Measurements from ENCODE around the gene CMIP.

The CMIP gene

GRCh38 chr16:81592353-81592866, 147.8 kb downstream of the CMIP start:
- no peak for DNase-seq

- no peak for DNase-seq
Observed at GRCh38 chr16:81593481-81593880, 148.9 kb downstream of the CMIP start.

- DNase-seq, result peak; percentile 51
Observed at GRCh38 chr16:81595629-81596292, 151.2 kb downstream of the CMIP start.

GRCh38 chr16:81597079-81597658, 152.6 kb downstream of the CMIP start:
- DNase-seq, result no peak

GRCh38 chr16:81598083-81598482, 153.5 kb downstream of the CMIP start:
- no peak for DNase-seq

GRCh38 chr16:81599034-81599744, 154.6 kb downstream of the CMIP start:
- DNase-seq, result no peak

- DNase-seq, result no peak
Observed at GRCh38 chr16:81600275-81600674, 155.7 kb downstream of the CMIP start.

GRCh38 chr16:81601008-81601428, 156.4 kb downstream of the CMIP start:
- no peak for DNase-seq

- DNase-seq, result no peak
Observed at GRCh38 chr16:81601601-81602255, 157.1 kb downstream of the CMIP start.

GRCh38 chr16:81602256-81602776, 157.7 kb downstream of the CMIP start:
- no peak for DNase-seq

GRCh38 chr16:81602792-81603191, 158.2 kb downstream of the CMIP start:
- DNase-seq, result no peak

- DNase-seq, result no peak
Observed at GRCh38 chr16:81604960-81605383, 160.4 kb downstream of the CMIP start.

GRCh38 chr16:81606039-81606438, 161.4 kb downstream of the CMIP start:
- no peak for DNase-seq

- DNase-seq, result no peak
Observed at GRCh38 chr16:81607006-81607405, 162.4 kb downstream of the CMIP start.

GRCh38 chr16:81607805-81608522, 163.4 kb downstream of the CMIP start:
- DNase-seq, result no peak

GRCh38 chr16:81608523-81609209, 164.1 kb downstream of the CMIP start:
- no peak for DNase-seq

GRCh38 chr16:81609323-81609892, 164.8 kb downstream of the CMIP start:
- DNase-seq, result no peak

- DNase-seq, result no peak
Observed at GRCh38 chr16:81610144-81610842, 165.7 kb downstream of the CMIP start.

GRCh38 chr16:81610936-81611335, 166.3 kb downstream of the CMIP start:
- DNase-seq, result no peak

- DNase-seq, result no peak
Observed at GRCh38 chr16:81611721-81612120, 167.1 kb downstream of the CMIP start.

Measured in activated CD4-positive, alpha-beta T cell treated with anti-CD3 and anti-CD28 coated beads, Interleukin-2, Interleukin-6, amounts not matched to agents 100 ng/mL and 50 ng/mL, durations not matched to agents 16 hours and 8 hours (primary cell).